Keratinocyte (primary cell): Measurements from ENCODE around the gene GNB1. TPM values are rescaled to one million over a fixed set of nuclear protein-coding genes. Genes with fewer than 3 reads are reported as not detected.

ENCODE experiments used
- DNase-seq: peaks from one replicate; pipeline ENCODE4 v3.0.0-alpha.2; 2011; ENCODE audit warnings: low read depth, missing footprints, low spot score
- FAIRE-seq: peaks from 2 replicates; lab custom pipeline; 2011; peaks lifted over from hg19 to GRCh38; lab: Jason Lieb, UNC
- H2AFZ ChIP-seq: 2 replicates; pipeline ENCODE4 v1.6.0; 2012; ENCODE audit warnings: low read length, control low read depth, inconsistent platforms; ENCODE audit not compliant: control insufficient read depth
- H3K27ac ChIP-seq: 2 replicates; pipeline ENCODE4 v1.5.1; 2011; ENCODE audit warnings: low read length; ENCODE audit not compliant: control insufficient read depth, insufficient read depth
- H3K27me3 ChIP-seq: 3 replicates; pipeline ENCODE4 v1.6.0; 2011; ENCODE audit warnings: low read length; ENCODE audit not compliant: control insufficient read depth, insufficient read depth; ENCODE audit errors: extremely low read depth
- H3K36me3 ChIP-seq, 2 experiments: 2 replicates in 1 of 2; 3 replicates in 1 of 2; pipeline ENCODE4 v1.5.1; 2011; ENCODE audit warnings: low read length in 2 of 2, mild to moderate bottlenecking in 1 of 2; ENCODE audit not compliant: control insufficient read depth in 2 of 2, insufficient read depth in 2 of 2; ENCODE audit errors: extremely low read depth in 1 of 2
- H3K4me1 ChIP-seq: 3 replicates; pipeline ENCODE4 v1.5.1; 2011; ENCODE audit warnings: low read length; ENCODE audit not compliant: control insufficient read depth, insufficient read depth; ENCODE audit errors: extremely low read depth
- H3K4me2 ChIP-seq: 3 replicates; pipeline ENCODE4 v1.6.0; 2011; ENCODE audit warnings: low read depth, low read length; ENCODE audit not compliant: control insufficient read depth, insufficient read depth; ENCODE audit errors: extremely low read depth
- H3K4me3 ChIP-seq, 3 experiments: fragments of 200-600 bp in 1 of 3; sonication (generic) in 1 of 3; 2 replicates in 2 of 3; 3 replicates in 1 of 3; pipeline ENCODE4 v1.5.1; 2011 to 2016; ENCODE audit warnings: low read length in 3 of 3, mild to moderate bottlenecking in 3 of 3, control low read depth in 2 of 3, inconsistent platforms in 1 of 3, low read depth in 1 of 3, mixed read lengths in 1 of 3, mixed run types in 1 of 3, moderate library complexity in 1 of 3; ENCODE audit not compliant: control insufficient read depth in 2 of 3, insufficient read depth in 2 of 3; ENCODE audit errors: extremely low read depth in 1 of 3
- H3K79me2 ChIP-seq: 2 replicates; pipeline ENCODE4 v1.6.0; 2012; ENCODE audit warnings: low read length; ENCODE audit not compliant: control insufficient read depth, insufficient read depth
- H3K9ac ChIP-seq: 3 replicates; pipeline ENCODE4 v1.6.0; 2011; ENCODE audit warnings: low read length; ENCODE audit not compliant: control insufficient read depth, insufficient read depth; ENCODE audit errors: extremely low read depth
- H3K9me1 ChIP-seq: 3 replicates; pipeline ENCODE4 v1.6.0; 2011; ENCODE audit warnings: low read length; ENCODE audit not compliant: control insufficient read depth, insufficient read depth; ENCODE audit errors: extremely low read depth
- H3K9me3 ChIP-seq: 2 replicates; pipeline ENCODE4 v1.5.1; 2012; ENCODE audit warnings: low read depth, low read length; ENCODE audit not compliant: control insufficient read depth
- H4K20me1 ChIP-seq: 3 replicates; pipeline ENCODE4 v1.6.0; 2011; ENCODE audit warnings: low read length; ENCODE audit not compliant: control insufficient read depth, insufficient read depth; ENCODE audit errors: extremely low read depth
- EZH2 ChIP-seq: IDR thresholded peaks from one replicate; pipeline ENCODE4 v1.6.1; 2012; ENCODE audit warnings: inconsistent platforms, mild to moderate bottlenecking, low read length, moderate library complexity
- dilution Hi-C: fragments of 300-500 bp; cut with MboI; formaldehyde crosslinking; loops from one replicate; pipeline ENCODE4 v1.7.0; 2020; ENCODE audit warnings: low sequenced_read_pairs; ENCODE audit not compliant: extremely low pct_ligation_motif_present
- polyA plus RNA-seq, 5 experiments: library from polyadenylated mRNA; depleted of rRNA in 3 of 5; stranded (reverse) in 3 of 5; stranded (forward) in 1 of 5; unstranded in 1 of 5; fragments of >200 nt; gene quantifications; 1 replicate in 1 of 5; 2 replicates in 3 of 5; 3 replicates in 1 of 5; pipeline versions ENCODE4 v1.2.1 to v1.2.3, GENCODE V29; 2011 to 2012; ENCODE audit warnings: missing spikeins in 2 of 5, low read depth in 1 of 5, low replicate concordance in 1 of 5
- TF ChIP-seq, protein P1 (sequence below), 3 experiments: IDR thresholded peaks in 1 of 3; conservative IDR thresholded peaks in 1 of 3; optimal IDR thresholded peaks in 1 of 3; 2 replicates in 2 of 3; 3 replicates in 1 of 3; pipeline versions ENCODE3 to v1.5.1; 2011; ENCODE audit warnings: low read length in 3 of 3, mild to moderate bottlenecking in 3 of 3, moderate library complexity in 2 of 3, control low read depth in 1 of 3, inconsistent platforms in 1 of 3; ENCODE audit not compliant: insufficient read depth in 2 of 3; ENCODE audit errors: extremely low read depth in 1 of 3

GNB1 gene
- polyA plus RNA-seq, 1 donor (not counting 4 experiments of a cell fraction or from before 2014, with no cell fraction given), result 364 TPM

DNA sequence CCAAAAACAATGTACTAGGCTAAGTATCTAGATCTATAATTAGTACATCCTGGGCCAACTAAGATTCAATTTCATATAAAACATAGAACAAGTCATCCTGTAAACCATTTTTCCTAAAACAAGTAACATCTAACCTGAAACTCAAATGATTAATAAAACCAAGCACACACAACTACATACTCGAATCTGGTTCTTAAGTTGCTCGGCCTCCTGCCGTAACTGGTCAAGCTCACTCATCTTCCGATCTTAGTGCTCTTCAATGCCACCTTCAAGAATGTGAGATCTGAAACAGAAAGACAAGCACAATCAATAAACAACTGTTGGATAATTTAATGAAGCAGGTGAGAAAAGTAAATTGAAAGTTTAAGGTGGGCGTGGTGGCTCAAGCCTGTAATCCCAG is 65.7 kb downstream of the GNB1 start:
- no peak overlapping the region for H3K27ac ChIP-seq
- no peaks in the 10 kb centered on the region for H3K27me3 ChIP-seq
- H3K4me2 ChIP-seq, result no peak overlapping the region
- H3K4me3 ChIP-seq, result no peak overlapping the region
- peaks cover 14 to 31% of the 10 kb centered on the region in 2 experiments for H3K36me3 ChIP-seq
- peaks cover 21% of the 10 kb centered on the region for H4K20me1 ChIP-seq
- H3K9me1 ChIP-seq, result no peaks in the 10 kb centered on the region
- no peaks in the 10 kb centered on the region for H3K9me3 ChIP-seq
- FAIRE-seq (no peak), DNase-seq (no peak)
- H3K4me1 ChIP-seq, result peaks cover 10% of the 10 kb centered on the region
- H3K79me2 ChIP-seq, result peaks cover 83% of the 10 kb centered on the region
- H2AFZ ChIP-seq, result no peak overlapping the region
- TF ChIP-seq EZH2, result no peak
- TF ChIP-seq, protein P1, sequence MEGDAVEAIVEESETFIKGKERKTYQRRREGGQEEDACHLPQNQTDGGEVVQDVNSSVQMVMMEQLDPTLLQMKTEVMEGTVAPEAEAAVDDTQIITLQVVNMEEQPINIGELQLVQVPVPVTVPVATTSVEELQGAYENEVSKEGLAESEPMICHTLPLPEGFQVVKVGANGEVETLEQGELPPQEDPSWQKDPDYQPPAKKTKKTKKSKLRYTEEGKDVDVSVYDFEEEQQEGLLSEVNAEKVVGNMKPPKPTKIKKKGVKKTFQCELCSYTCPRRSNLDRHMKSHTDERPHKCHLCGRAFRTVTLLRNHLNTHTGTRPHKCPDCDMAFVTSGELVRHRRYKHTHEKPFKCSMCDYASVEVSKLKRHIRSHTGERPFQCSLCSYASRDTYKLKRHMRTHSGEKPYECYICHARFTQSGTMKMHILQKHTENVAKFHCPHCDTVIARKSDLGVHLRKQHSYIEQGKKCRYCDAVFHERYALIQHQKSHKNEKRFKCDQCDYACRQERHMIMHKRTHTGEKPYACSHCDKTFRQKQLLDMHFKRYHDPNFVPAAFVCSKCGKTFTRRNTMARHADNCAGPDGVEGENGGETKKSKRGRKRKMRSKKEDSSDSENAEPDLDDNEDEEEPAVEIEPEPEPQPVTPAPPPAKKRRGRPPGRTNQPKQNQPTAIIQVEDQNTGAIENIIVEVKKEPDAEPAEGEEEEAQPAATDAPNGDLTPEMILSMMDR (optimal IDR thresholded peaks at IDR 0.05 in 1 of 3, IDR thresholded peaks at IDR 0.05 in 1 of 3, conservative IDR thresholded peaks at IDR 0.05 in 1 of 3; ENCODE audit: extremely low read depth in 1 of 3, insufficient read depth in 2 of 3, low read length in 3 of 3), result no peak
- H3K9ac ChIP-seq, result no peak overlapping the region
- dilution Hi-C loops, result no loop called here

DNA sequence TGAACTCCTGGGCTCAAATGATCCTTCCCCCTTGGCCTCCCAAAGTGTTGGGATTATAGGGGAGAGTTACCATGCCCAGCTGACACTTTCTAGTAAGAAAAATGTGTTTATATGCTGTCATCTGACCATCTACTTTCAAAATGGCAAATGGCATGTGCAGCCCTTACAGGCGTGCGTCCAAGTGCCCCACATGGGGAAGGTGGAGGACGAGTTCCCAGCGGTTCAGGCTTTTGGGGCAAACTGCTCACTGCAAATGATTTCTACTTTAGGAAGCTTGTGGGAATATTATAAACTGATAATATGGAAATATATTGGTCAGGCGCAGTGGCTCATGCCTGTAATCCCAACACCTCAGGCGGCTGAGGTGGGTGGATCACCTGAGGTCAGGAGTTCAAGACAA is 71.1 kb downstream of the GNB1 start:
- H3K4me3 ChIP-seq, result no peak overlapping the region
- no peak for TF ChIP-seq EZH2
- TF ChIP-seq, protein P1 (optimal IDR thresholded peaks at IDR 0.05 in 1 of 3, IDR thresholded peaks at IDR 0.05 in 1 of 3, conservative IDR thresholded peaks at IDR 0.05 in 1 of 3; ENCODE audit: extremely low read depth in 1 of 3, insufficient read depth in 2 of 3, low read length in 3 of 3), result no peak
- H3K9me3 ChIP-seq, result no peaks in the 10 kb centered on the region
- H3K27me3 ChIP-seq, result no peaks in the 10 kb centered on the region
- no peak overlapping the region for H3K27ac ChIP-seq
- peaks cover 28 to 49% of the 10 kb centered on the region in 2 experiments for H3K36me3 ChIP-seq
- DNase-seq (no peak), FAIRE-seq (no peak)
- no peak overlapping the region for H2AFZ ChIP-seq
- peaks cover 15% of the 10 kb centered on the region for H4K20me1 ChIP-seq
- H3K9me1 ChIP-seq, result no peaks in the 10 kb centered on the region
- H3K79me2 ChIP-seq, result peaks cover 71% of the 10 kb centered on the region
- H3K4me2 ChIP-seq, result no peak overlapping the region
- dilution Hi-C loops, result no loop called here
- H3K4me1 ChIP-seq, result no peaks in the 10 kb centered on the region
- no peak overlapping the region for H3K9ac ChIP-seq
